ENCODE measurements around the gene TTLL8. TPM values are rescaled to one million over a fixed set of nuclear protein-coding genes. Genes with fewer than 3 reads are reported as not detected.

Gene TTLL8
- total and polyA plus RNA-seq, 2 of the 8 experiments (the other 6 are each of a cell fraction or from before 2014, with no cell fraction given): not detected

DNA sequence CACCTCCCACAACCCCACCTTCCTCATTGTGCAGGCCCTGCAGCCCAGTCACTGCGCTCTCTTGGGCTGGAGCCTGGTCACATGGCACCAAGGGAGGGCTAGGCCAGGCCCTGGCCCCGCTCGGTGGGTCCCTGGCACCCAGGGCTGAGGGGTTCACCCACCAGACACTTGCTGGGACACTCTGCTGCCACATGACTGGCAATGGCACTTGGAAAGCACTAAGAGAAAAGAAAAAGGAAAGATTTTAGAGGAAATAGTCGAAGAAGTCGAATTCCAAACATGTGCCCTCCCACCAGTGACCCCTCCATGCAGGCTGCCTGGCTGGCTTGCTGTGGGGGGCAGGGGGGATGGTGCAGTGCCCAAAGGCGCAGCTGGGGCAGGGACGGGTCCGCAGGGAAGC is 12.3 kb upstream of the TTLL8 start (continued):
- TF ChIP-seq, protein P1, sequence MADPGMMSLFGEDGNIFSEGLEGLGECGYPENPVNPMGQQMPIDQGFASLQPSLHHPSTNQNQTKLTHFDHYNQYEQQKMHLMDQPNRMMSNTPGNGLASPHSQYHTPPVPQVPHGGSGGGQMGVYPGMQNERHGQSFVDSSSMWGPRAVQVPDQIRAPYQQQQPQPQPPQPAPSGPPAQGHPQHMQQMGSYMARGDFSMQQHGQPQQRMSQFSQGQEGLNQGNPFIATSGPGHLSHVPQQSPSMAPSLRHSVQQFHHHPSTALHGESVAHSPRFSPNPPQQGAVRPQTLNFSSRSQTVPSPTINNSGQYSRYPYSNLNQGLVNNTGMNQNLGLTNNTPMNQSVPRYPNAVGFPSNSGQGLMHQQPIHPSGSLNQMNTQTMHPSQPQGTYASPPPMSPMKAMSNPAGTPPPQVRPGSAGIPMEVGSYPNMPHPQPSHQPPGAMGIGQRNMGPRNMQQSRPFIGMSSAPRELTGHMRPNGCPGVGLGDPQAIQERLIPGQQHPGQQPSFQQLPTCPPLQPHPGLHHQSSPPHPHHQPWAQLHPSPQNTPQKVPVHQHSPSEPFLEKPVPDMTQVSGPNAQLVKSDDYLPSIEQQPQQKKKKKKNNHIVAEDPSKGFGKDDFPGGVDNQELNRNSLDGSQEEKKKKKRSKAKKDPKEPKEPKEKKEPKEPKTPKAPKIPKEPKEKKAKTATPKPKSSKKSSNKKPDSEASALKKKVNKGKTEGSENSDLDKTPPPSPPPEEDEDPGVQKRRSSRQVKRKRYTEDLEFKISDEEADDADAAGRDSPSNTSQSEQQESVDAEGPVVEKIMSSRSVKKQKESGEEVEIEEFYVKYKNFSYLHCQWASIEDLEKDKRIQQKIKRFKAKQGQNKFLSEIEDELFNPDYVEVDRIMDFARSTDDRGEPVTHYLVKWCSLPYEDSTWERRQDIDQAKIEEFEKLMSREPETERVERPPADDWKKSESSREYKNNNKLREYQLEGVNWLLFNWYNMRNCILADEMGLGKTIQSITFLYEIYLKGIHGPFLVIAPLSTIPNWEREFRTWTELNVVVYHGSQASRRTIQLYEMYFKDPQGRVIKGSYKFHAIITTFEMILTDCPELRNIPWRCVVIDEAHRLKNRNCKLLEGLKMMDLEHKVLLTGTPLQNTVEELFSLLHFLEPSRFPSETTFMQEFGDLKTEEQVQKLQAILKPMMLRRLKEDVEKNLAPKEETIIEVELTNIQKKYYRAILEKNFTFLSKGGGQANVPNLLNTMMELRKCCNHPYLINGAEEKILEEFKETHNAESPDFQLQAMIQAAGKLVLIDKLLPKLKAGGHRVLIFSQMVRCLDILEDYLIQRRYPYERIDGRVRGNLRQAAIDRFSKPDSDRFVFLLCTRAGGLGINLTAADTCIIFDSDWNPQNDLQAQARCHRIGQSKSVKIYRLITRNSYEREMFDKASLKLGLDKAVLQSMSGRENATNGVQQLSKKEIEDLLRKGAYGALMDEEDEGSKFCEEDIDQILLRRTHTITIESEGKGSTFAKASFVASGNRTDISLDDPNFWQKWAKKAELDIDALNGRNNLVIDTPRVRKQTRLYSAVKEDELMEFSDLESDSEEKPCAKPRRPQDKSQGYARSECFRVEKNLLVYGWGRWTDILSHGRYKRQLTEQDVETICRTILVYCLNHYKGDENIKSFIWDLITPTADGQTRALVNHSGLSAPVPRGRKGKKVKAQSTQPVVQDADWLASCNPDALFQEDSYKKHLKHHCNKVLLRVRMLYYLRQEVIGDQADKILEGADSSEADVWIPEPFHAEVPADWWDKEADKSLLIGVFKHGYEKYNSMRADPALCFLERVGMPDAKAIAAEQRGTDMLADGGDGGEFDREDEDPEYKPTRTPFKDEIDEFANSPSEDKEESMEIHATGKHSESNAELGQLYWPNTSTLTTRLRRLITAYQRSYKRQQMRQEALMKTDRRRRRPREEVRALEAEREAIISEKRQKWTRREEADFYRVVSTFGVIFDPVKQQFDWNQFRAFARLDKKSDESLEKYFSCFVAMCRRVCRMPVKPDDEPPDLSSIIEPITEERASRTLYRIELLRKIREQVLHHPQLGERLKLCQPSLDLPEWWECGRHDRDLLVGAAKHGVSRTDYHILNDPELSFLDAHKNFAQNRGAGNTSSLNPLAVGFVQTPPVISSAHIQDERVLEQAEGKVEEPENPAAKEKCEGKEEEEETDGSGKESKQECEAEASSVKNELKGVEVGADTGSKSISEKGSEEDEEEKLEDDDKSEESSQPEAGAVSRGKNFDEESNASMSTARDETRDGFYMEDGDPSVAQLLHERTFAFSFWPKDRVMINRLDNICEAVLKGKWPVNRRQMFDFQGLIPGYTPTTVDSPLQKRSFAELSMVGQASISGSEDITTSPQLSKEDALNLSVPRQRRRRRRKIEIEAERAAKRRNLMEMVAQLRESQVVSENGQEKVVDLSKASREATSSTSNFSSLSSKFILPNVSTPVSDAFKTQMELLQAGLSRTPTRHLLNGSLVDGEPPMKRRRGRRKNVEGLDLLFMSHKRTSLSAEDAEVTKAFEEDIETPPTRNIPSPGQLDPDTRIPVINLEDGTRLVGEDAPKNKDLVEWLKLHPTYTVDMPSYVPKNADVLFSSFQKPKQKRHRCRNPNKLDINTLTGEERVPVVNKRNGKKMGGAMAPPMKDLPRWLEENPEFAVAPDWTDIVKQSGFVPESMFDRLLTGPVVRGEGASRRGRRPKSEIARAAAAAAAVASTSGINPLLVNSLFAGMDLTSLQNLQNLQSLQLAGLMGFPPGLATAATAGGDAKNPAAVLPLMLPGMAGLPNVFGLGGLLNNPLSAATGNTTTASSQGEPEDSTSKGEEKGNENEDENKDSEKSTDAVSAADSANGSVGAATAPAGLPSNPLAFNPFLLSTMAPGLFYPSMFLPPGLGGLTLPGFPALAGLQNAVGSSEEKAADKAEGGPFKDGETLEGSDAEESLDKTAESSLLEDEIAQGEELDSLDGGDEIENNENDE (IDR thresholded peaks at IDR 0.05; ENCODE audit: insufficient replicate concordance, low read length): no peak
- TF ChIP-seq SRF (IDR thresholded peaks at IDR 0.05; ENCODE audit: low read depth, low read length) (no peak), POU5F1 (IDR thresholded peaks at IDR 0.05; ENCODE audit: low read depth, low read length) (no peak), POLR2A (IDR thresholded peaks at IDR 0.05; ENCODE audit: control extremely low read depth in 1 of 2, low read depth in 2 of 2, low read length in 2 of 2) (no peak), PHF8 (conservative IDR thresholded peaks at IDR 0.05; ENCODE audit: low read depth, low read length) (no peak), EGR1 (IDR thresholded peaks at IDR 0.05; ENCODE audit: borderline replicate concordance, low read depth, low read length) (no peak), SIX5 (IDR thresholded peaks at IDR 0.05; ENCODE audit: low read depth, low read length) (no peak), KDM4A (IDR thresholded peaks at IDR 0.05; ENCODE audit: low read depth, low read length, severe bottlenecking) (no peak), RBBP5 (IDR thresholded peaks at IDR 0.05; ENCODE audit: borderline replicate concordance, low read depth, low read length) (no peak), FOSL1 (IDR thresholded peaks at IDR 0.05; ENCODE audit: insufficient read depth, low read depth, low read length) (no peak)
- TF ChIP-seq, protein P2, sequence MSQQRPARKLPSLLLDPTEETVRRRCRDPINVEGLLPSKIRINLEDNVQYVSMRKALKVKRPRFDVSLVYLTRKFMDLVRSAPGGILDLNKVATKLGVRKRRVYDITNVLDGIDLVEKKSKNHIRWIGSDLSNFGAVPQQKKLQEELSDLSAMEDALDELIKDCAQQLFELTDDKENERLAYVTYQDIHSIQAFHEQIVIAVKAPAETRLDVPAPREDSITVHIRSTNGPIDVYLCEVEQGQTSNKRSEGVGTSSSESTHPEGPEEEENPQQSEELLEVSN (IDR thresholded peaks at IDR 0.05): no peak

Measured in H1 (cell line).